Measurements from ENCODE around the gene NBPF1. TPM values are rescaled to one million over a fixed set of nuclear protein-coding genes. Genes with fewer than 3 reads are reported as not detected.
"Not testable (repeated sequence)": the region's sequence is repeated elsewhere in the genome, so short reads cannot be mapped to it uniquely, and the experiment has no call there.

The NBPF1 gene
- total and polyA plus RNA-seq, 8 donors, result 35.2 to 125 (median 106) TPM

DNA sequence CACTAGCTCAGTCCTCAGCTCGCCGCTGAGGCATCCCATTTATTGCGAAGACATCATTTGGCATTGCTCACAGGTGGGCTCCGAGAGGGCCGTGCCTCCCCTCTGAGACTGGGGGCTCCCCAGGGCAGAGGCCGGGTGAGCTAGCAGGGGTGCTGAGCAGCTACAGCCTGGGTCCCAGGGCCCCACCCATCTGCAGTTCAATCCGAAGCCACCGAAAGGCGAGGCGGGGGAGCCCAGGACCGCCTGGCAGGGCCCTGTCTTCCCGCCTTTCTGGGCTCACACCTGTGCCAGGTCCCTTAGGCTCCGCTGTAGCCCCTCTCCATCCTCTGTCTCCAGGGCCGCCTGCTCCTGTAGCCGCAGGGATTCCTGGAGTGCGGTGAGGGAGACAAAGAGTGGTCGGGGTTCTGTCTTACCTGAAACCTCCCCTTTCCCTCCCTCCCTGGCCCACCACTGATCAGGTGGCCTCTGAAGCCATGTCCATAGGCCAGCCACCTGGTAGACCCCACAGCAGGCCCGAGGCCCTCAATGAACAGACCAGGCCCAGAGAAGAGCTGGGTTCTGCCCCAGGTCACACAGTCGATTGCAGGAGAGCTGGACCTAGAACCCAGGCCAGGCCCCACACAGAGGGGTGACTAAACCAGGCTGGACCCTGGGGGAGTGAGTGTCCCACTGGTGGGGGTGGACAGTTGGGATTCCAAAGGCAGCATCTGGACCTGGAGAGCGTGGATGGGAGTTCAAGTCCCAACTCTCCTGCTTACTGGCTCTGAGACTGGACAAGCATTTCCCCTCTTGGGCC lies 18.1 kb upstream of the NBPF1 start:
- no peaks in the 10 kb centered on the region for H3K27me3 ChIP-seq
- ATAC-seq (no peak), DNase-seq (peak in 2 of 4 donors; percentile 41 to 88)
- H3K27ac ChIP-seq, result no peak overlapping the region
- no peaks in the 10 kb centered on the region for H3K9me3 ChIP-seq
- intact Hi-C loops (cut with DNase I), result no loop called here
- TF ChIP-seq, protein P1, sequence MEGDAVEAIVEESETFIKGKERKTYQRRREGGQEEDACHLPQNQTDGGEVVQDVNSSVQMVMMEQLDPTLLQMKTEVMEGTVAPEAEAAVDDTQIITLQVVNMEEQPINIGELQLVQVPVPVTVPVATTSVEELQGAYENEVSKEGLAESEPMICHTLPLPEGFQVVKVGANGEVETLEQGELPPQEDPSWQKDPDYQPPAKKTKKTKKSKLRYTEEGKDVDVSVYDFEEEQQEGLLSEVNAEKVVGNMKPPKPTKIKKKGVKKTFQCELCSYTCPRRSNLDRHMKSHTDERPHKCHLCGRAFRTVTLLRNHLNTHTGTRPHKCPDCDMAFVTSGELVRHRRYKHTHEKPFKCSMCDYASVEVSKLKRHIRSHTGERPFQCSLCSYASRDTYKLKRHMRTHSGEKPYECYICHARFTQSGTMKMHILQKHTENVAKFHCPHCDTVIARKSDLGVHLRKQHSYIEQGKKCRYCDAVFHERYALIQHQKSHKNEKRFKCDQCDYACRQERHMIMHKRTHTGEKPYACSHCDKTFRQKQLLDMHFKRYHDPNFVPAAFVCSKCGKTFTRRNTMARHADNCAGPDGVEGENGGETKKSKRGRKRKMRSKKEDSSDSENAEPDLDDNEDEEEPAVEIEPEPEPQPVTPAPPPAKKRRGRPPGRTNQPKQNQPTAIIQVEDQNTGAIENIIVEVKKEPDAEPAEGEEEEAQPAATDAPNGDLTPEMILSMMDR (IDR thresholded peaks at IDR 0.05), result no peak
- peaks cover 6 to 84% of the 10 kb centered on the region in 2 donors for H3K36me3 ChIP-seq
- no peaks in the 10 kb centered on the region for H3K4me1 ChIP-seq
- H3K4me3 ChIP-seq, result no peak overlapping the region

DNA sequence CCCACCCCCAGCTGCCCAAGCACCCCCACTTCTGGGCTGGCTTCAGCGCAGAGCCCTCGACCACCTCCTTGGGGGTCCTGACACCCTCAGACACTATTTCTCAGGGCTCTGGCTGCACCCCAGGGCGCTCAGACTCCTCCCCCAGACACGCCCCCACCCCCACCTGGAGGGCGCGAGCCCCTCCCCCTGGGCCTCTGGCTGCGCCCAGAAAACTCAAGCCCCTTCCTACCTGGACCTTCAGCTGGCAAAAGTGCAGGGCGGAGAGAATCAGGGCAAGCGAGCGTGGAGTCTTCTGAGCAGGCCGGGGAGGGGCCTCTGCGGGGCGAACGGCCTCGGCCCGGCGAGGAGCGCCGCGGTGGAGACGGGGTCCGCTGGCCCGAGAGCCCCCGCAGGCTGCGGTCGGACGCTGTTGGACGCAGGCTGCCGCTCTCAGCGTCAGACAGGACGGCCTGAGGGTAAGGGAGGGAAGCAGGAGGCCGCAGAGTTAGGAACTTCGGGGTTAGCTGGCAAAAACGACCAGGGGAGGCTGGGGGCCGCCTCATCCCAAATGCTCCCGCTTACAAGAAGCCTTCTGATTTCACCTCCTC lies 17.4 kb upstream of the NBPF1 start:
- Histone ChIP-seq H3K27ac (no peak overlapping the region), H3K4me1 (no peaks in the 10 kb centered on the region), H3K27me3 (no peaks in the 10 kb centered on the region), H3K36me3 (peaks cover 6 to 91% of the 10 kb centered on the region in 2 donors), H3K9me3 (no peaks in the 10 kb centered on the region), H3K4me3 (no peak overlapping the region)
- DNase-seq (peak in 2 of 4 donors; percentile 38 to 91), ATAC-seq (no peak)
- intact Hi-C loops (cut with DNase I), result no loop called here
- TF ChIP-seq, protein P1 (IDR thresholded peaks at IDR 0.05), result no peak

DNA sequence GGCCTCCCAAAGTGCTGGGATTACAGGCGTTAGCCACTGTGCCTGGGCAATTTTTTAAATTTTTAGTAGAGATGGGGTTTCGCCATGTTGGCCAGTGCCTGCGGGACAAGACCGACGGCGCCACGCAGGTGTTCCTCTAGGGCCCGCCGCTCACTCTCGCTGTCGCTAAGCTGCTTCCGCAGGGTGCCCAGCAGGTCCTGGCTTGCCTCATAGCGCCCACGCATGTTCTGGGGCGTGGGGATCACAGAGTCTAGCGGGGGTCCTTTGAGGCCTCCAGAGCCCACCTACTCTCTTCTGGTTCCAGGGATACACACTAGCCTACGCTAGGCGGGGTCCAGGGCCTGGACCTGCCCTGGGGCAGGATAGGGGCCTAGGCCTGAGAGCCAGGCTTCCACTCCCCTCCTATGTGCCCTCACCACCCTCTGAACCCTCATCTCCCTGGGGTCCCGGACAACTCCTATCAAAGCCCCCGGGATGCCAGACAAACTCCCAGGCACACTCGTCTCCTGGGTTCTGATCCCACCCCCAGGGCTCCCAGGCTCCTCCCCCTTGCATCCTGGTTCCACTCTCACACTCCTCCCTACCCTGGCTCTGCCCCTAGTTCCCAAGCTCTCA lies 16.7 kb upstream of the NBPF1 start:
- intact Hi-C loops (cut with DNase I), result not testable (repeated sequence)
- H3K36me3 ChIP-seq, result peaks cover 6 to 98% of the 10 kb centered on the region in 2 donors
- DNase-seq, result peak in 2 of 4 donors; percentile 37 to 89

DNA sequence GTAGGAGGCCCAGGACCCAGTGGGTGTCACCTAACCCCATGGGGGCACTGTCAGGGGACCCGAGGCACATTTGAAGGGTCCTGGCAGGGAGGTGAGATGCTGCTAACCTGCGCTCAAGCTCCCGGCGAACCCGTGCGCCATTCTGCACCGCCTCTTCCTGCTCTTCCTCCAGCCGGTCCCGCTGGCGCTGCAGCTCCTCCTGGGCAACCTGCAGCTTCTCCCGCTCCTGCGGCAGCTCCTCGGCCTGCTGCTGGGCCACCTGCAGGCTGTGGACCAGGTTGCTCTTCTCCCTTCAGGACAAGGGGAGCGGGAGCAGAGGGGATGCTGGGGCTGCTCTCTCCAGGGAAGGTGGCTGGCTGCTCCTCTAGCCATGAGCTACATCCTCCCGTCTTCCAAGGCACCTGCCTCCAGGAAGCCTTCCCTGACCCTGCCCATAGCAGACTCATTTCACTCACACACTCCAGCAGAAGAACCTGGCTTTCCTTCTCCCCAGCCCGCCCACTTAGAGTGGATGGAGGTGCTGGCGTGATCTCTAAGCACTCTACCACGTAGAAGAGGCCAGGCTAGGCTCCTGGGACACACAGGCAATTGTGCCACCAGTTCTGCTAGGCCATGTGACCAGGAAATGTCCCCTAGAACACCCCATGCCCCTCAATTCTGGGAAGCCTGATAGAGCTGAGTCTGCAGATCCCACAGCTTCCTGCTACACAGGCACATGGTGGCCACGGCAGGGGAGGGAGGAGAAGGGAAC lies 15.2 kb upstream of the NBPF1 start:
- H3K27ac ChIP-seq, result no peak overlapping the region
- H3K4me1 ChIP-seq, result no peaks in the 10 kb centered on the region
- peaks cover 6 to 100% of the 10 kb centered on the region in 2 donors for H3K36me3 ChIP-seq
- H3K4me3 ChIP-seq, result no peak overlapping the region
- intact Hi-C loops (cut with DNase I), result no loop called here
- ATAC-seq (no peak), DNase-seq (peak in 2 of 4 donors; percentile 48 to 92)
- H3K27me3 ChIP-seq, result no peaks in the 10 kb centered on the region
- TF ChIP-seq, protein P1 (IDR thresholded peaks at IDR 0.05), result no peak
- H3K9me3 ChIP-seq, result no peaks in the 10 kb centered on the region

More for the DNA sequence above, 16.7 kb upstream of the NBPF1 start:
- H3K27ac ChIP-seq, ATAC-seq, H3K27me3 ChIP-seq, H3K9me3 ChIP-seq, H3K4me3 ChIP-seq, H3K4me1 ChIP-seq: not testable (repeated sequence)

DNA sequence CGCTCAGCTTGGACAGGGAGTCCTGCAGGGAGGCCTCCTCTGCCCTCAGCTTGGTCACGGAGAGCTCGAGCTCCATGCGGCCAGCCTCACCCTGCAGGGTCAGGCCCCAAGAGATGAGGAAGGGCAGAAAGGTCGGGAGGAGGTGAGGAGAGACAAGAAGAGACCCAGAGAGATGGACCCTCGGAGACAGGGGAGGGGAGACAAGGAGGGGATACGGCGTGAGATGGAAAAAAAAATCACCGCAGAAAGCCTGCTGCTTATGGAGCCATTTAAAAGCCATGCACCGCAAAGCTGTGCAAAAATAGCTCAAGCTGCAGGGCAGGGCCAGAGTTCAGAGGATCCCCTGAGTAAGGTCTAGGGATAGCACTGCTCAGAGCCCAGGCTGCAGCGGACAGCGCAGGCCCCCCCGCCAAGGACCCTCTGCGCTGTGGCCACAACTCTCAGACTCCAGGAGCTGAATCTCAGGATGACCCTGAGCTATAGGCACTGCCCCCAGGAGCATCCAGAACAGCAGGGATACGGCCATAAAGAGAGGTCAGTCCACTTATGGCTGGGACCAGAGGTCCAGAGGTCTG lies 13.1 kb upstream of the NBPF1 start:
- ATAC-seq; intact Hi-C loops (cut with DNase I); H3K9me3 ChIP-seq; H3K4me1 ChIP-seq; H3K4me3 ChIP-seq; H3K27me3 ChIP-seq; H3K27ac ChIP-seq: not testable (repeated sequence)
- peaks cover 6 to 100% of the 10 kb centered on the region in 2 donors for H3K36me3 ChIP-seq
- peak in 1 of 4 donors; percentile 45 for DNase-seq
